ENCODE results near the gene CIZ1.

CIZ1 gene

DNA sequence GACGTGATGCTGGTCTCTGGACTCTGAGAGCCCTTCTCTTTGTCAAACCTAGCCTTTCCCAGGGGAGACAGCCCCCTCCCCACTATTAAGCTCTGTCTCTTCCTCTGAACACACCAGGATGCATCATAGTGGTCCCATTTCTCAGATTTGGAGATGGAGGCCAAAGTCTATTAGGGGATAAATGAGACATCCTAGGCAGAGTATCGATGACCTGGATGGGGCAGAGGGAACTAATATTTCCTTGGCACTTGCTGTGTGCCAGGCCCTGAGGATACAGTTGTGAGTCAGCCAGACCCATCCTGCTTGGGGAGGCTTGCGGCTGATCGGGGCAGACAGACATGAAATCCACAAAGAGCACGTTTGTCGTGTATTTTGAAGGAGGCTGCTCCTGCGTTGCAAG is 17.0 kb upstream of the CIZ1 start:
- peaks cover 9% of the 10 kb centered on the region in 2 experiments for H3K4me1 ChIP-seq (ENCODE audit: control insufficient read depth in 1 of 2, insufficient read depth in 1 of 2, low read depth in 1 of 2, low read length in 1 of 2)
- TF ChIP-seq, protein P1, sequence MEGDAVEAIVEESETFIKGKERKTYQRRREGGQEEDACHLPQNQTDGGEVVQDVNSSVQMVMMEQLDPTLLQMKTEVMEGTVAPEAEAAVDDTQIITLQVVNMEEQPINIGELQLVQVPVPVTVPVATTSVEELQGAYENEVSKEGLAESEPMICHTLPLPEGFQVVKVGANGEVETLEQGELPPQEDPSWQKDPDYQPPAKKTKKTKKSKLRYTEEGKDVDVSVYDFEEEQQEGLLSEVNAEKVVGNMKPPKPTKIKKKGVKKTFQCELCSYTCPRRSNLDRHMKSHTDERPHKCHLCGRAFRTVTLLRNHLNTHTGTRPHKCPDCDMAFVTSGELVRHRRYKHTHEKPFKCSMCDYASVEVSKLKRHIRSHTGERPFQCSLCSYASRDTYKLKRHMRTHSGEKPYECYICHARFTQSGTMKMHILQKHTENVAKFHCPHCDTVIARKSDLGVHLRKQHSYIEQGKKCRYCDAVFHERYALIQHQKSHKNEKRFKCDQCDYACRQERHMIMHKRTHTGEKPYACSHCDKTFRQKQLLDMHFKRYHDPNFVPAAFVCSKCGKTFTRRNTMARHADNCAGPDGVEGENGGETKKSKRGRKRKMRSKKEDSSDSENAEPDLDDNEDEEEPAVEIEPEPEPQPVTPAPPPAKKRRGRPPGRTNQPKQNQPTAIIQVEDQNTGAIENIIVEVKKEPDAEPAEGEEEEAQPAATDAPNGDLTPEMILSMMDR (IDR thresholded peaks at IDR 0.05), result no peak
- no peaks in the 10 kb centered on the region for H3K9me3 ChIP-seq
- no peaks in the 10 kb centered on the region for H3K36me3 ChIP-seq
- H3K27me3 ChIP-seq, result peaks cover 41% of the 10 kb centered on the region
- no peak overlapping the region for H3K4me3 ChIP-seq (ENCODE audit: low read depth in 1 of 2, low read length in 1 of 2)
- no peak overlapping the region for H3K27ac ChIP-seq

DNA sequence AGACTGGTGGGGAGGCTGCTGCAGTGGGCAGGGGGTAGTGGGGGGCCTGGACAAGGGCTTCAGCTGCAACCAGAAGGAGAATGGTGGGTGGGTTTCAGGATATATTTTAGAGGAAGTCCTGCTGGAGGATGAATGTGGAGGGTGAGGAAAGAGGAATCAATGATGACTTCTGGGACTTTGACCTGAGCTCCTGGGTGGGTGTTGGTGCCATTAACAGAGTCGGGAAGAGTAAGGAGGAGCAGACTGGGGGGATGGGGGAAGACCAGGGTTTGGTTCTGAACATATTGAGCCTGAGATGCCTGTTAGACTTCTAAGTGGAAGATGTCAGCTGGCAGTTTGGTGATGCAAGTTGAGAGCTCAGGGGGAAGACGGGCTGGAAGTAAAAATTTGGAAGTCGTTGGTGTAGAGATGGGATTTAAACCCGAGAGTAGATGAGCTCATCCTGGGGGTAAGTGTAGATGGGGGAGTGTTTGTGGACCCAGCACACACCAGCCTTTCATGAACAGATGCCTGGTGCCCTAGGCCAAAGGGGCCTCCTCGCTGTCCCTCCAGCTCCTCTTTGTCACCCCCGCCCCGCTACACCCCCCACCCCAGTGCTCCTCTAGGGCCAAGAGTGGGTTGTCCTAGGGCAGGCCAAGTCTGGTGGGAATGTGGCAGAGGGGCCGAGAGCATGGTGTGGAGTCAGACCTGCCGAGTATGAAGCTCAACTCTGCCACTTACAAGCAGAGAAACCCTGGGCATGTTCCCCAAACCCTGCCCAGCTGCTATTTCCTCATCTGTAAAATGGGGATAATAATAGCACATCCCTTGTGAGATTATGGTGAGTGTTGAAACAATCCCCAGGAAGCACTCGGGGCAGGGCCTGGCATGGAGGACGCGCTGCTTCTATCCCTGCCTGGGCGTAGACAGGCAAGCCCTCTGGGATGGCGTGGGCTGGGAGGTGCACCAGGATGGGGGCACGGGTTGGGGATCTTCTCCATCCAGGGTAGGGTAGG is 15.8 kb upstream of the CIZ1 start:
- Histone ChIP-seq H3K36me3 (no peaks in the 10 kb centered on the region), H3K4me1 (ENCODE audit: control insufficient read depth in 1 of 2, insufficient read depth in 1 of 2, low read depth in 1 of 2, low read length in 1 of 2) (peaks cover 15% of the 10 kb centered on the region in 2 experiments), H3K4me3 (ENCODE audit: low read depth in 1 of 2, low read length in 1 of 2) (no peak overlapping the region), H3K27me3 (peaks cover 40% of the 10 kb centered on the region), H3K27ac (no peak overlapping the region), H3K9me3 (no peaks in the 10 kb centered on the region)
- TF ChIP-seq, protein P1 (IDR thresholded peaks at IDR 0.05), result no peak

DNA sequence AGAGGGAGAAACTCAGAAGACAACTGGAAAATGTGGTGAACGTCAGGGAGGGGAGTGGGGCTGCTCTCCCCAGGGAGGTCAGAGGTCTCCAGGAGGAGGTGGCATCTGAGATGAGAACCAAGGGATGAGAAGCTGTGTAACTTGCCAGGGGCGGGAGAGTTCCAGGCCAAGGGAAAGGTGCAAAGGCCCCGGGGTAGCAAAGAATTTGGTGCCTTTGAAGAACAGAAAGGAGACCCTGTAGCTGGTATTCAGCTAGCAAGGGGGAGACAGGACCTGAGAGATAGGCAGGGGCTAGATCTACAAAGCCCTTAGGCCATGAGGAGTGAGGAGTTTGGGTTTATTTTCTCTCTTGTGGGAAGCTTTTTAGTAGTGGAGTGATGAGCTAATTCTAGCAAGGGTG is 15.1 kb upstream of the CIZ1 start:
- H3K9me3 ChIP-seq, result no peaks in the 10 kb centered on the region
- H3K27ac ChIP-seq, result no peak overlapping the region
- peaks cover 40% of the 10 kb centered on the region for H3K27me3 ChIP-seq
- TF ChIP-seq, protein P1 (IDR thresholded peaks at IDR 0.05), result no peak
- peaks cover 15% of the 10 kb centered on the region in 2 experiments for H3K4me1 ChIP-seq (ENCODE audit: control insufficient read depth in 1 of 2, insufficient read depth in 1 of 2, low read depth in 1 of 2, low read length in 1 of 2)
- no peaks in the 10 kb centered on the region for H3K36me3 ChIP-seq
- H3K4me3 ChIP-seq (ENCODE audit: low read depth in 1 of 2, low read length in 1 of 2), result no peak overlapping the region

DNA sequence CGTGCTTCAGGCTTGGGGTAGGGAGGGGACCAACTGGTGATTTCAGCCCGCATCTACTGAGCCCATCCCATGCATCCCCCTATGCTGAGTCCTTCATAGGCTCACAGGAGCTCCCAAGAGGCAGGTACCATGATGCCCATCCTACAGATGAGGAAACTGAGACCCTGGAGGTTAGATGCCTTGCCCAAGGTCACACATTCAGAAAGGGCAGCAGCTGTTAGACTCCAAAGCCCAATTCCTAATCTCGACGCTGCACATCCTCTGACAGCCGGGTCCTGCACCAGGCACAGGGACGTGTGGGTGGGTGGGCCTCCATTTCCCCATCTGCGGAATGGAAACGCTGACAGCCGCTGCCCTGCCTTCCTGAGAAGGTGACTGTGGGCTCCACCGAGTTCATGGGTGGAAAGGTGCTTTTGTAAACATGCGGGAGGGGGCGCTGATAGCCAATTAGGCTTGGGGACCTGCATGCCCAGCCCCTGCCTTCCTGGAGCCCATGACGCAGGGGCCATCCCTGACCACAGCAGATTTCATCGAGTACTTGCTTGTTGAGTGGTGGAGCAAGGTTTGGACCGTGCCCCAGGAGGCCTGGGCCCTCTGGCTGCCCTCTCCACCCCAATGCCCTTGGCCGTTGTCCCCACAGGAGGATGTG is 14.0 kb upstream of the CIZ1 start:
- Histone ChIP-seq H3K36me3 (no peaks in the 10 kb centered on the region), H3K4me1 (ENCODE audit: control insufficient read depth in 1 of 2, insufficient read depth in 1 of 2, low read depth in 1 of 2, low read length in 1 of 2) (peaks cover 15% of the 10 kb centered on the region in 2 experiments), H3K27me3 (peaks cover 40% of the 10 kb centered on the region), H3K27ac (no peak overlapping the region), H3K9me3 (no peaks in the 10 kb centered on the region), H3K4me3 (ENCODE audit: low read depth in 1 of 2, low read length in 1 of 2) (no peak overlapping the region)
- TF ChIP-seq, protein P1 (IDR thresholded peaks at IDR 0.05), result no peak

DNA sequence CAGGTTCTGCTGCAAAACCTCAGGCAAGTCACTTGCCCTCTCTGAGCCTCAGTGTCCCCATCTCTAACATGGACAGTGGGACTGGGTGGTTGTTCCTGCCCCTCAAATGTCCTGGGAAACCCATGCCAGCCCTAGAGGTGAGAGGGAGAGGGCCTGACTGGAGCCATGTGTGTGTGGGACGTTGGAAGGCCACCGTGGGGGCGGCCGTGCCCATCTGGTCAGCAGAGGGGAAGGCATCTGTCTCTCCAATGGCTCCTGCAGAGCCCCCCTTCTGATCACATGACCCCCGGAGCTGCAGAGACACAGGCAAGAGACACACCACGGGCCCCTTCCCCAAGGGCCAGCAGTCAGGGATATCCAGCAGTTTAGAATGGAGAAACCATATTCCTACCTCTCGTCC is 13.5 kb upstream of the CIZ1 start:
- no peak overlapping the region for H3K27ac ChIP-seq

More for the DNA sequence above, 13.5 kb upstream of the CIZ1 start:
- H3K36me3 ChIP-seq, result no peaks in the 10 kb centered on the region
- no peaks in the 10 kb centered on the region for H3K9me3 ChIP-seq
- H3K27me3 ChIP-seq, result peaks cover 40% of the 10 kb centered on the region
- H3K4me1 ChIP-seq (ENCODE audit: control insufficient read depth in 1 of 2, insufficient read depth in 1 of 2, low read depth in 1 of 2, low read length in 1 of 2), result peaks cover 15% of the 10 kb centered on the region in 2 experiments
- no peak overlapping the region for H3K4me3 ChIP-seq (ENCODE audit: low read depth in 1 of 2, low read length in 1 of 2)
- TF ChIP-seq, protein P1 (IDR thresholded peaks at IDR 0.05), result no peak

Data from neutrophil (primary cell).